ENCODE data around the gene BIN1.

BIN1 gene, protein sequence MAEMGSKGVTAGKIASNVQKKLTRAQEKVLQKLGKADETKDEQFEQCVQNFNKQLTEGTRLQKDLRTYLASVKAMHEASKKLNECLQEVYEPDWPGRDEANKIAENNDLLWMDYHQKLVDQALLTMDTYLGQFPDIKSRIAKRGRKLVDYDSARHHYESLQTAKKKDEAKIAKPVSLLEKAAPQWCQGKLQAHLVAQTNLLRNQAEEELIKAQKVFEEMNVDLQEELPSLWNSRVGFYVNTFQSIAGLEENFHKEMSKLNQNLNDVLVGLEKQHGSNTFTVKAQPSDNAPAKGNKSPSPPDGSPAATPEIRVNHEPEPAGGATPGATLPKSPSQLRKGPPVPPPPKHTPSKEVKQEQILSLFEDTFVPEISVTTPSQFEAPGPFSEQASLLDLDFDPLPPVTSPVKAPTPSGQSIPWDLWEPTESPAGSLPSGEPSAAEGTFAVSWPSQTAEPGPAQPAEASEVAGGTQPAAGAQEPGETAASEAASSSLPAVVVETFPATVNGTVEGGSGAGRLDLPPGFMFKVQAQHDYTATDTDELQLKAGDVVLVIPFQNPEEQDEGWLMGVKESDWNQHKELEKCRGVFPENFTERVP

DNA sequence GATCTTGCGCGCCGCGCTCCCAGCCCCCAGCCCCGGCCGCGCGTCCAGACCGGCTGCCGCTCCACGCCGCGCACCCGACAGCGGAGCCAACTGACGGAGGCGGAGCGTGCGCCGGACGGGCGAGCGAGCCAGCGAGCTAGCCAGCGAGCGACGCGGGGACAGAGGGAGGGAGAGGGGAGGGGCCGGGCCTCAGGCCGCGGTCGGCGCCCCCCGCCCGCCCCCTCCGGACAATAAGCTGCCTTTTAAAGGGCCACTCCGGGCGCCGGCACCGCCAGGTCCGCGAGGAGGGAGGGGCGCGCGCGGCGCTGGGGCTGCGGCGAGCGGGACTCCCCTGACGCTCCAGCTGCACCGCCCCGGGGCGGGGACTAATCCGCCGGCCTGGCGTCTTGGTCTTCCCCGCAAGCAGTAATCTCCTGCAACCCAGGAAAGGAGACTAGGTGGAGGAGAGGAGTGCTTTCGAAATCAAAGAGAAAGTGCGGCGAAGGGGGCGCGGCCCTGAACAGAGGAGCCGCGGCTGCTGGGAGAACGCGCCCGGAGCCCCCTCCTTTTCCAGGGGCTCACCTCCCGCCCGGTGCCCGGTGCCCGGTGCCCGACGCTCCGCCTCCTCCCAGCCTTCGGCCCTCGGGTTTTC is at the start of gene BIN1:
BIN1 (minus strand) TSS at position 164 of the 631 bp plus-strand sequence. CDS start 211 bp downstream, outside the sequence.
- peaks cover 4 to 16% of the 10 kb centered on the region in 2 donors for H3K27me3 Mint-ChIP-seq
- H3K36me3 Mint-ChIP-seq: no peaks in the 10 kb centered on the region
- H3K4me3 Mint-ChIP-seq: peak within 1 kb of the TSS; percentile 89 to 94
- ATAC-seq (replicated peaks) (peak; percentile 82 to 83), DNase-seq (peak; percentile 64)
- no peaks in the 10 kb centered on the region for H3K9me3 Mint-ChIP-seq
- peaks cover 9 to 36% of the 10 kb centered on the region in 2 donors for H3K4me1 Mint-ChIP-seq
- H3K27ac Mint-ChIP-seq: peak within 1 kb of the TSS; percentile 73

DNA sequence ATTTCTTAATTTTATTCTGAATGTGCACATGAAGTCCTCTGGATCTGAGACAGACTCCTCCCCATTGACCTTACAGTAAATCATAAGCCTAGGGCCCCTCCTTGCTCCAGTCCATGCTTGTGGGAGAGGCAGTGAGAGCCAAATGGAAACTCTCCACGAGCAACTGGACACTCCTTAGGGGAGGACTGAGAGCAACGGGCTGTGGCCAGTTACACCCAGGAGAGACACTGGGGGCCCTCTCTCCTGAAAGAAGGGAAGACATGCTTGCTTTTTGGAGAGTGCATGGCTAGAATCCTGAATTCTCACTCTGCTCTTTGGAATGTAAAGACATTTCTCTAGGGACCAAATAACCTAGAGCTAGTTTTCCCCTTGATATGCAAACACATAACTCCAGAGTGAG is 49.0 kb upstream of the BIN1 start:
- Mint-ChIP-seq H3K27me3 (no peaks in the 10 kb centered on the region), H3K27ac (no peak overlapping the region), H3K36me3 (no peaks in the 10 kb centered on the region), H3K4me1 (peaks cover 20 to 35% of the 10 kb centered on the region in 2 donors), H3K4me3 (no peak overlapping the region), H3K9me3 (peaks cover 0 to 1% of the 10 kb centered on the region in 2 donors)
- no peak for DNase-seq
- ATAC-seq (replicated peaks): no peak

DNA sequence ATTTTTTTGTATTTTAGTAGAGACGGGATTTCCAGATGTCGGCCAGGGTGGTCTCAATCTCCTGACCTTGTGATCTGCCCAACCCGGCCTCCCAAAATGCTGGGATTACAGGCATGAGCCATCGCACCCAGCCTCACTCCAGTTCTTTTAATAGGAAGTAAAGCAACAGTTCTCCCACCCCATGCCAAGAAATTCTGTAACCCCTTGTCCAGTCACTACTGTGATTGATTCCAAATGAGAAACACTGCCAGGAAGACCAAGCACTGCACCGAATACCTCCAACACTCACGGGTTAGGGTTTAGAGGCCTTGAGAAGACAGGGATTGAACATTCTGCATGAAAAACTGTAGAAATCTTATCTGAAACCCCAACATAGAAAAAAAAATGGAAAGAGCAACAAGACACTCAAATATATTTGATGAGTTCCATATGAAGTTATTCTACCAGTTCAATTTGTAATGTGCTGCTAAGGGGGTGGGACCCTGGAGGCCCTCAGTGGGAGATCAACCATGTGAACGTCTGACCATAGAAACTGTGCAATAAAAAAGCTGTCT is 48.2 kb upstream of the BIN1 start:
- no peak overlapping the region for H3K4me3 Mint-ChIP-seq

DNA sequence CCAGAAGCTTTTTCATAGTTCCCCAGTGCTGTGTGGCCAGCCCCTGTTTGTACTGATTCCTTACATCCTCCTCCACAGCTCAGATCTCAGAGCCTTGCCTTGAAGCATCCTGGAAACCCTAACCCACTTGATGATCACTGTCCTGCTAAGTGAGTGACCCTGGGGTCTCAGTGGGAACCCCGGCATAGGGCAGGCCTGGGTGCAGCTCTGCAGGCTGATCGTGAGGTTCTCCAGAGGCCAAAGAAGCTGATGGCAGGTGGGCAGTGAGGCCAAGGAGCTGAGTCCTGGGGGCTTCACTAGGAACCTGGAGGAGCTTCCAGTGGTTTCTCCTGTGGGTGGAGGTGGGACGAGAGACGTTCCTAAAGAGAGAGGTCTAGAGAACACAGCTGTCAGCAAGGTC is 47.4 kb upstream of the BIN1 start:
- peaks cover 0 to 2% of the 10 kb centered on the region in 2 donors for H3K36me3 Mint-ChIP-seq
- no peak overlapping the region for H3K27ac Mint-ChIP-seq
- H3K4me3 Mint-ChIP-seq: no peak overlapping the region
- H3K27me3 Mint-ChIP-seq: no peaks in the 10 kb centered on the region
- H3K9me3 Mint-ChIP-seq: peaks cover 0 to 5% of the 10 kb centered on the region in 2 donors
- DNase-seq (no peak), ATAC-seq (replicated peaks) (no peak)
- H3K4me1 Mint-ChIP-seq: peaks cover 15 to 26% of the 10 kb centered on the region in 2 donors

More for the DNA sequence above, 48.2 kb upstream of the BIN1 start:
- no peak for ATAC-seq (replicated peaks)
- no peak overlapping the region for H3K27ac Mint-ChIP-seq
- peaks cover 0 to 3% of the 10 kb centered on the region in 2 donors for H3K9me3 Mint-ChIP-seq
- peaks cover 0 to 2% of the 10 kb centered on the region in 2 donors for H3K36me3 Mint-ChIP-seq
- H3K4me1 Mint-ChIP-seq: peaks cover 18 to 30% of the 10 kb centered on the region in 2 donors
- no peak for DNase-seq
- H3K27me3 Mint-ChIP-seq: no peaks in the 10 kb centered on the region

DNA sequence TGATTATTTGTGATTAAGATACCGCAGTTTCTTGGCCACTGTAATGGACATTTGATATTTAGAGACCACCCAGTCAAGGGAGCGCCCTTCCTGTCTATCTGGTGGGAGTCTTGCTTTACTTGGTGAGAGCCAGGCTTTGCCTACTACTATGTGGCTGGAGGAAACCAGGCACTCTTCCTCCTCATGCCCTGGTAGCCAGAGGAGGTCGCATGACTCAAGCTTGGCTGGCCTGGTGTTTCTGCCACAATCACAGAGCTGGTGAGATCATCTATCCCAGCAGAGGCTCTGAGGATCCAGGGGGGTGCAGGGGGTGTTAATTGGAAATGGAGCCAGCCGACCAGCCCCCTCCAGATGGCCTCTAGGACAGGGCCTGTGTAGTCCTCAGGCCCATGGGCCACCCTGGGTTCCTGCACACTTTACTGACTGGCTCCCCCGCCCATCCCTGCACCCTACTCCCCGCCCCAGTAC is 46.8 kb upstream of the BIN1 start:
- H3K4me3 Mint-ChIP-seq: no peak overlapping the region
- H3K4me1 Mint-ChIP-seq: peaks cover 9 to 19% of the 10 kb centered on the region in 2 donors
- no peak overlapping the region for H3K27ac Mint-ChIP-seq
- peaks cover 0 to 2% of the 10 kb centered on the region in 2 donors for H3K36me3 Mint-ChIP-seq
- H3K9me3 Mint-ChIP-seq: peaks cover 0 to 5% of the 10 kb centered on the region in 2 donors
- DNase-seq (no peak), ATAC-seq (replicated peaks) (no peak)
- H3K27me3 Mint-ChIP-seq: no peaks in the 10 kb centered on the region

DNA sequence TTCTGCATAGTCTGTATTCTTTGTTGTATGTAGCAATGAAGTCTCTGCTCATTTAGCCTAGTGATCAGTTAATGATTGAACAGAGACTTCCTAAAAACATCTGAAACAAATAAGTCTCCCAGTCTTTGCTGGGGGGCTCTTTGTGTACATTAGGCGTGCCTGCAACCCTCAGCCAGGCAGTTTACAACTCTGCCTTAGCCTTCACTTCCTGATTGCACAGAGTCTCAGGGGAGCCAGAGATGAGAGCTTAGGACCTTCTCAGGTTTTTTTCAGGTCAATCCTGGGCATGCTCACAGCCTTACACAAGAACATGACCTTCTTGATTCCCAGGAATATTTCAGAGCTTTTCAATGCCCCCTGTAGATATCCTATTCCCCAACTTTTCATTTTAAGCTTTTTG is 44.0 kb upstream of the BIN1 start:
- no peak for ATAC-seq (replicated peaks)
- Mint-ChIP-seq H3K27ac (no peak overlapping the region), H3K4me1 (no peaks in the 10 kb centered on the region), H3K9me3 (peaks cover 0 to 5% of the 10 kb centered on the region in 2 donors), H3K27me3 (no peaks in the 10 kb centered on the region), H3K4me3 (no peak overlapping the region), H3K36me3 (peaks cover 0 to 2% of the 10 kb centered on the region in 2 donors)
- DNase-seq: no peak

DNA sequence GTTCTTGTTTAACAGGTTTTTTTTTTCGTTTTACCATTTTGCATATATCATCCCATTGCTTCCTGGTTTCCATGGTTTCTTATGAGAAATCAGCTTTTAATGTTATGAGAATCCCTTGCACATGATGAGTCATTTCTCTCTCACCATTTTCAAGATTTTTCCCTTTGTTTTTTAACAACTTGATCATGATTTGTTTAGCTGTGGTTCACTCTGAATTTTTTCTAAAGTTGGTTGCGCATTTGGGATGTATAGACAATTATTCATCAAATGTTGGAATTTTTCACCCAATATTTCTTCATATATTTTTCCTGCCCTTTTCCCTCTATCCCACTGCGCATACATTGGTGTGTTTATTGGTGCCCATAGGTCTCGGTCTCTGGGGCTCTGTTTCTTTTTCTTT is 42.4 kb upstream of the BIN1 start:
- Mint-ChIP-seq H3K27me3 (no peaks in the 10 kb centered on the region), H3K9me3 (peaks cover 0 to 5% of the 10 kb centered on the region in 2 donors), H3K27ac (no peak overlapping the region), H3K4me3 (no peak overlapping the region), H3K4me1 (peaks cover 3 to 9% of the 10 kb centered on the region in 2 donors), H3K36me3 (peaks cover 0 to 2% of the 10 kb centered on the region in 2 donors)
- no peak for ATAC-seq (replicated peaks)
- DNase-seq: no peak

DNA sequence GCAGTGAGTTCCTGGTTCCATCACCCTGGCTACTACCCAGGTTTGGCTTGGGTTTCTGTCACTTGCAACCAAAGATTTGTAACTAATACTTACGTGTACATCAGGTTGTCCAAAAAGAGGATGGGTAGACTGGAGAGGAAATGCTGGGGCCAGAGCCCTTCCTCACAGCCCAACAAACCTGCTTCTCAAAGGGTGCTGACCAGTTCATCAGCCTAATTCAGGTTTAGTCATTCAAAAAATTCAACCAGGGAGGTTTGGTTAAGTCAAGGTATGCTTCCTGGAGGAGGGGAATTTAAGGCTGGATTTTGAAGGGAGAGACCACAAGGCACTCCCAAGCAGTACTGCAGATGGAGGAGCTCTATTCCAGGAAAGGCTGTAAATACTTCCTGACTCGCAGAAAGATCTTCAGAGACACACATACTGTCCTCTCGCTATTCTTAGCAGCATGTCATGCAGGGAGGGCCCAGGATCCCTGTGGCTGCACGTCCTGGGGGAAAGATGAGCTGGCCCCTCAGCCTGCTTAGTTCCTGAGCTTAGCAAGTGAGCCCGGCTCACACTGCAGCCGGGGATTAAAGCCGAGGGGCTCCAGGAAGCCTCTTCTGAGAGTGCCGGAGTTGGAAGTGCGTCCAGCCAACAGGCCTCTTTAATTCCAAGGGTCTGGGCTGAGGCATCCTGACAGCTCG is 40.0 kb upstream of the BIN1 start:
- peaks cover 0 to 5% of the 10 kb centered on the region in 2 donors for H3K9me3 Mint-ChIP-seq
- ATAC-seq (replicated peaks): no peak
- H3K27ac Mint-ChIP-seq: no peak overlapping the region
- H3K4me3 Mint-ChIP-seq: no peak overlapping the region
- DNase-seq: no peak
- no peaks in the 10 kb centered on the region for H3K27me3 Mint-ChIP-seq
- H3K4me1 Mint-ChIP-seq: peaks cover 3 to 9% of the 10 kb centered on the region in 2 donors
- peaks cover 0 to 2% of the 10 kb centered on the region in 2 donors for H3K36me3 Mint-ChIP-seq

DNA sequence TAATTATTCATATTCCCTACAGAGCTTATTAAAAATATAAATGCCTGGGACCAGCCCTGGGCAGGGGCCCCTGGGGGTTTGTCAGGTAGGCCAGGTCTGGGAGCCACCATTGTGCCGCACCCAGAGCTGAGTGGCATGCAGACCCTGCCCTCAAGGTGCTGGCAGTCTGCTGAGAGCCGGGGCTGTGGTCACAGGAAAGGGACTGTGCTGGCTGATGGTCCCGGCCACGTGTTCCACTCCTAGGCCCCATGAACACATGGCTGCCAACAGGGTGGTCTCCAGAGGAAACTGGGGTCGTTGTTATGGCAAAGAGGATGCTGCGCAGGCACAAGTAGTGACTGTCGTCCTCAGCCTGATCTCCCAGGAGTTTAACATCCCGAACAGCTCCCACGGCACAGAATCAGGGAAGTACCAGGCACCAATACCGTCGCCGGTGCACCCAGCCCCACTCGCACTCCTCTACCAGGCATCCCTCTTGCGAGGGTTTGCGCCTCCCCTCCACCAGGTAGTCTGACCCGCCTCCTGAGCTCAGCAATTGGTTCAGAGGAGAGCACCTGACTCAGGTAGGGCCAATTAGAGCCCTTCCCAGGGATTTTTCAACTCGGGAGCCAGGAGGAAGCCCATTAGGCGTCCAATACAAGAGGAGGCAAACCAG is 39.2 kb upstream of the BIN1 start:
- DNase-seq: no peak
- Mint-ChIP-seq H3K4me1 (peaks cover 3 to 9% of the 10 kb centered on the region in 2 donors), H3K9me3 (peaks cover 0 to 3% of the 10 kb centered on the region in 2 donors), H3K27me3 (no peaks in the 10 kb centered on the region), H3K36me3 (peaks cover 0 to 2% of the 10 kb centered on the region in 2 donors), H3K27ac (no peak overlapping the region), H3K4me3 (no peak overlapping the region)
- no peak for ATAC-seq (replicated peaks)

DNA sequence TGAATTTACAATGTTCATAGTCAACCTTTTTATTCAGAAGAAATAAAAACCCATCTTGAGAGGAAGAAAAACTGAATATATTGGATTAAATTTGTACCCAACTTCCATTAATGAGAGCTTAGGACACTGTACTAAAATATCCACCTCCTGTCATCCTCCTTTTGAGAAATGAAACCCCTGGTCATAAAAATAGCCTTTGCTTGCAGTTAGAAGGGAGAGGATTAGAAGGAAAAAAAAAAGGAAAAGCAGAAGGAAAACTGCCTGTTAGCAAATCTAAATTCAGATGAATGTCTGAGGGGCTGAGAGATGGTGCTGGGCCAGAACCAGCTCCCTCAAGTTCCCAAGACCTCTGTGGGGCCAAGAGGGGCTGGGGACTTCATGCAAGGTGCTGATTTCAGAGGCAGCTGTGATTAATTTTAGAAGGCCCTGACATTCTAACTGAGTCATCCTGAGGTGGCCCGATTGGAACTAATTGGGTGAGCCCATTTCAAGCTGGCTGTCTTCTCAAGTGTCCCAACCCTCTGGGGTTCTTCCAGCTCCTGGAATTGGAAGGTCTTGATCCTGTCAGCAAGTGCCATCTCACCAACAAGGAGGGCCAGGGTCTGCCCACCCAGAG is 38.4 kb upstream of the BIN1 start:
- Mint-ChIP-seq H3K4me1 (peaks cover 5 to 13% of the 10 kb centered on the region in 2 donors), H3K36me3 (no peaks in the 10 kb centered on the region), H3K9me3 (peaks cover 0 to 1% of the 10 kb centered on the region in 2 donors), H3K27me3 (no peaks in the 10 kb centered on the region), H3K27ac (no peak overlapping the region), H3K4me3 (no peak overlapping the region)
- no peak for ATAC-seq (replicated peaks)
- no peak for DNase-seq

DNA sequence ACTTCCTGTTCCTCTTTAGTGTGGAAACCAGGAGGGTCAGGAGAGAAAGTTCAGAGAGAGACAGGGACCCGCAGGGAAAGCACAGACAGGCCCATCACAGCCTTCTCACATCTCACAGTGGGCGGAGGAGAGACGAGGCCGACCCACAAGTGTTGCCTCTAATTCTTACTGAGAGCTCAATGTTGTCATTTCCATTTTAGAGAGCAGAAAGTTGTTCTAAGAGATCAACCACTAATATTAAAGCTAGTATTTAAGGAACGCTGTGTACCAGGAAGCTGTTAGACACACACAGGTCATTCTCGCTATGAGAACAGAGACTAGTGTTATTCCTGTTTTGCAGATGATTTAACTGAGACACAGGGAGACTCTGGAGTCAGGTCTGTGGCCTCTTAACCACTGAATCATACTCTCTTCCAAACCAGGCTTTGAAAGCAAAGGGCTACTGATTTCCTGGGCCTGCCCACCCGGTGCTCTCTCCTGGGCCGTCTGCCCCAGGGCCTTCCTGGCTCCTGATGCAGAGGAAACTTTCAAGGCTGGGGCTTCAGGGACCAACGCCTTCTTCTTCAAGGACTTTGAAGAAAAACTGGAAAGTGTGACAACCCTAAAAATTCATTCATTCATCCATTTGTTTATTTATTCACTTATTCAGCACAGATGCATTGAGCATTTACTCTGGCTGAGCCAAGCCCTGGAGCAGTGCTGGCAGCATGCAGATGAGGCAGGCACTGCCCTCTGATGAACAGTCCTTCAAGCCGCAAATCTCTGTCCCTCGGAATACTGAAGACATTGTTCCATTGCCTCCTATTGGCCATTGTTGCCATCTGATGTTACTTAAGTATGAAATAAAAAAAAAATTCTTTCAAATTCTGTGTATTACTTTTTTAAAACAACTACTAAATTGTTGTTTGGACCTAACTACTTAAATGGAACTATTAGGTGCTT is 37.2 kb upstream of the BIN1 start:
- Mint-ChIP-seq H3K4me1 (peaks cover 13 to 24% of the 10 kb centered on the region in 2 donors), H3K27me3 (no peaks in the 10 kb centered on the region), H3K9me3 (peaks cover 0 to 3% of the 10 kb centered on the region in 2 donors), H3K27ac (no peak overlapping the region), H3K36me3 (no peaks in the 10 kb centered on the region), H3K4me3 (no peak overlapping the region)
- DNase-seq (no peak), ATAC-seq (replicated peaks) (no peak)

All from stimulated activated naive B cell treated with anti-CD40 and anti-IgM and Interleukin-4, amounts not matched to agents 10 μg/mL and 1 μg/mL and 100 μg/mL, for 72 hours (primary cell).